Measurements from ENCODE around the gene ARMH4. TPM values are rescaled to one million over a fixed set of nuclear protein-coding genes. Genes with fewer than 3 reads are reported as not detected.

ARMH4 gene
- total and polyA plus RNA-seq, 4 donors: 0.40 to 14.2 (median 1.1) TPM

DNA sequence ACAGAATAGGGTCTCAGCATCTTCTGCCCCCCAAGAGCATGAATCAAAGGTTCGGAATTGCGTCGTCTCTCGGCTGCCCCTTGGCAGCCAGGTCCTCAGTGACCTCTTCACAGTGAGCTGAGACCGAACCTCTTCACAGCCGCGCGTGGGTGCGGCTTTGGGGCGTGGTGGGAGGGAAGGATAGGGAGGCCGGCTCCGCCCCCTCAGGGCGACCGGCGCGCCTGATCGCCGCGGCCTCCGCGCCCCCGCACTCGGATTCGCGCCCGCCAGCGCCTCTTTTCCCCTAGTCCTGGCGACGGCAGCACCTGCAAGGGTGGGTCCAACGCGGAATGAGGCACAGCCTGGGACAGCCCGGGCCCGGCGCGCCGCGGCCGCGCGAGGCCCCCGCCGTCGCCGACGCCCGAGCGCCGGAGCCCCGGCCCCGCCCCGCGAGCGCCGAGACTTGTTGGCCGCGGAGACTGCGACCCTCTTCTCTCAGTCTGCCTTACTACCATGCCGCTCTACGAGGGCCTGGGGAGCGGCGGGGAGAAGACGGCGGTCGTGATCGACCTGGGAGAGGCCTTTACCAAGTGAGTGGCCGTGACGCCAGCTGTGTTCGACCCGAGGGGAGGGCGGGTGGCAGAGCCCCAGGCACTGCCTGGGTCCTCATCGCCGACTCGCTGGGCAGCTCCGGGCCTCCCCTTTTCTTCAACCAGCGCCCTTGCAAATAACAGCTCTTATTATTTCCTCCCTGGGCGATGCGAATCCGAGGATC lies 47.9 kb upstream of the ARMH4 start, which contains the start of gene ACTR10:
TSS of gene ACTR10 (plus strand) at position 424 of the 754 bp plus-strand sequence. CDS start at position 493, 69 bp downstream.
- Histone ChIP-seq H3K4me1 (ENCODE audit: control insufficient read depth in 5 of 5, insufficient read depth in 5 of 5, low read length in 5 of 5) (peaks cover 1 to 15% (median 3%) of the 10 kb centered on the region in 5 donors), H3K4me3 (peak within 1 kb of the TSS; percentile 99), H3K27me3 (ENCODE audit: control insufficient read depth in 3 of 3, insufficient read depth in 3 of 3, low read length in 2 of 3) (peaks cover 0 to 4% (median 0%) of the 10 kb centered on the region in 3 donors), H3K27ac (ENCODE audit: low read depth in 1 of 2, low read length in 1 of 2) (peak within 1 kb of the TSS; percentile 89 to 99), H3K9ac (ENCODE audit: insufficient read depth in 1 of 2, low read length in 2 of 2) (peak within 1 kb of the TSS; percentile 87 to 94), H3K9me3 (ENCODE audit: control insufficient read depth in 4 of 4, insufficient read depth in 3 of 4, low read length in 3 of 4) (no peaks in the 10 kb centered on the region), H3K36me3 (ENCODE audit: control insufficient read depth in 4 of 4, insufficient read depth in 4 of 4, low read length in 4 of 4) (peaks cover 0 to 3% (median 2%) of the 10 kb centered on the region in 4 donors)
- WGBS, 2 donors: 0 to 1% methylated on average over 65 to 78 of the region's 78 CpGs
- DNase-seq (peak; percentile 86 to 88 (median 87)), ATAC-seq (ENCODE audit: insufficient read depth, low FRiP score) (peak; percentile 95)
- TF ChIP-seq, protein P1, sequence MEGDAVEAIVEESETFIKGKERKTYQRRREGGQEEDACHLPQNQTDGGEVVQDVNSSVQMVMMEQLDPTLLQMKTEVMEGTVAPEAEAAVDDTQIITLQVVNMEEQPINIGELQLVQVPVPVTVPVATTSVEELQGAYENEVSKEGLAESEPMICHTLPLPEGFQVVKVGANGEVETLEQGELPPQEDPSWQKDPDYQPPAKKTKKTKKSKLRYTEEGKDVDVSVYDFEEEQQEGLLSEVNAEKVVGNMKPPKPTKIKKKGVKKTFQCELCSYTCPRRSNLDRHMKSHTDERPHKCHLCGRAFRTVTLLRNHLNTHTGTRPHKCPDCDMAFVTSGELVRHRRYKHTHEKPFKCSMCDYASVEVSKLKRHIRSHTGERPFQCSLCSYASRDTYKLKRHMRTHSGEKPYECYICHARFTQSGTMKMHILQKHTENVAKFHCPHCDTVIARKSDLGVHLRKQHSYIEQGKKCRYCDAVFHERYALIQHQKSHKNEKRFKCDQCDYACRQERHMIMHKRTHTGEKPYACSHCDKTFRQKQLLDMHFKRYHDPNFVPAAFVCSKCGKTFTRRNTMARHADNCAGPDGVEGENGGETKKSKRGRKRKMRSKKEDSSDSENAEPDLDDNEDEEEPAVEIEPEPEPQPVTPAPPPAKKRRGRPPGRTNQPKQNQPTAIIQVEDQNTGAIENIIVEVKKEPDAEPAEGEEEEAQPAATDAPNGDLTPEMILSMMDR (IDR thresholded peaks at IDR 0.05; ENCODE audit: control extremely low read depth, extremely low read depth): no peak

DNA sequence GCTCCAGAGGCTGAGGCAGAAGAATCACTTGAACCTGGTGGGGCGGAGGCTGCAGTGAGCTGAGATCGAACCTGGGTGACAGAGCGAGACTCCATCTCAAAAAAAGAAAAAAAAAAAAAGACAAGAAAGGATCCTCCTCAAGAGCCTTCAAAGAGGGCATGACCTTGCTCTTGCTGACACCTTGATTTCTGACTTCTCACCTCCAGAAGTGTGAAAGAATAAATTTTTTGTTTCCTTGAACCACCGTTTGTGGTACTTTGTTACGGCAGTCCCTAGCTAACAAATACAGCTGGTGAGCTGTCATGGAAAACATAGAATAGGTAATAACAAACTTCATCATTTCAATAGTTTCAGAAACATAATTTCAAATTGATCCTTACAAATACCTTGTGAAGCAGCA lies 46.1 kb upstream of the ARMH4 start:
- no peak overlapping the region for H3K4me3 ChIP-seq
- H3K27me3 ChIP-seq (ENCODE audit: control insufficient read depth in 3 of 3, insufficient read depth in 3 of 3, low read length in 2 of 3): peaks cover 0 to 4% (median 0%) of the 10 kb centered on the region in 3 donors
- H3K27ac ChIP-seq (ENCODE audit: low read depth in 1 of 2, low read length in 1 of 2): no peak overlapping the region
- DNase-seq (no peak), ATAC-seq (ENCODE audit: insufficient read depth, low FRiP score) (no peak)
- H3K4me1 ChIP-seq (ENCODE audit: control insufficient read depth in 5 of 5, insufficient read depth in 5 of 5, low read length in 5 of 5): peaks cover 1 to 15% (median 3%) of the 10 kb centered on the region in 5 donors
- H3K36me3 ChIP-seq (ENCODE audit: control insufficient read depth in 4 of 4, insufficient read depth in 4 of 4, low read length in 4 of 4): peaks cover 0 to 2% (median 0%) of the 10 kb centered on the region in 4 donors
- TF ChIP-seq, protein P1 (IDR thresholded peaks at IDR 0.05; ENCODE audit: control extremely low read depth, extremely low read depth): no peak
- 93 to 94% methylated on average over 5 of the region's 5 CpGs for WGBS, 2 donors
- no peak overlapping the region for H3K9ac ChIP-seq (ENCODE audit: insufficient read depth in 1 of 2, low read length in 2 of 2)
- no peaks in the 10 kb centered on the region for H3K9me3 ChIP-seq (ENCODE audit: control insufficient read depth in 4 of 4, insufficient read depth in 3 of 4, low read length in 3 of 4)

DNA sequence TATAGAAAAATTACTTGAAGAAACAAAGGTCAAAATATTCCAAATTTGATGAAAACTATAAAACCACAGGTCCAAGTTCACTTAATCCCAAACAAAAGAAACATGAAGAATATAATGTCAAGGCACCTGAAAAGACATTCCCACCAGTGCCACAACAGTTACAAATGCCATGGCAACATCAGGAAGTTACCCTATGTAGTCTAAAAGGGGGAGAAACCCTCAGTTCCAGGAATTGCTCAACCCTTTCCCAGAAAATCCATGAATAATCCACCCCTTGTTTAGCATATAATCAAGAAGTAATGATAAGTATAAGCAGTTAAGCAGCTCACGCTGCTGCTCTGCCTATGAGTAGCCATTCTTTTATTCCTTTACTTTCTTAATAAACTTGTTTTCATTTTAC lies 44.2 kb upstream of the ARMH4 start:
- Histone ChIP-seq H3K4me3 (no peak overlapping the region), H3K27ac (ENCODE audit: low read depth in 1 of 2, low read length in 1 of 2) (no peak overlapping the region), H3K27me3 (ENCODE audit: control insufficient read depth in 3 of 3, insufficient read depth in 3 of 3, low read length in 2 of 3) (peaks cover 0 to 4% (median 0%) of the 10 kb centered on the region in 3 donors), H3K9ac (ENCODE audit: insufficient read depth in 1 of 2, low read length in 2 of 2) (no peak overlapping the region), H3K4me1 (ENCODE audit: control insufficient read depth in 5 of 5, insufficient read depth in 5 of 5, low read length in 5 of 5) (peaks cover 0 to 14% (median under 1%) of the 10 kb centered on the region in 5 donors), H3K36me3 (ENCODE audit: control insufficient read depth in 4 of 4, insufficient read depth in 4 of 4, low read length in 4 of 4) (no peaks in the 10 kb centered on the region), H3K9me3 (ENCODE audit: control insufficient read depth in 4 of 4, insufficient read depth in 3 of 4, low read length in 3 of 4) (no peaks in the 10 kb centered on the region)
- DNase-seq (no peak), ATAC-seq (ENCODE audit: insufficient read depth, low FRiP score) (no peak)
- WGBS, 2 donors: 88% methylated on average over 1 of the region's 1 CpG
- TF ChIP-seq, protein P1 (IDR thresholded peaks at IDR 0.05; ENCODE audit: control extremely low read depth, extremely low read depth): no peak

Measured in lung (tissue), 12 donors.